AG09319 (cell line): ENCODE data around the gene FAAP24.
"Not testable (repeated sequence)": the region's sequence is repeated elsewhere in the genome, so short reads cannot be mapped to it uniquely, and the experiment has no call there.

Experiments used
- DNase-seq: peaks from one replicate; pipeline ENCODE4 v3.0.0-alpha.2; 2010; ENCODE audit warnings: low read depth; ENCODE audit errors: extremely low read depth
- TF ChIP-seq, protein P1 (sequence below): IDR thresholded peaks from 2 replicates; pipeline ENCODE4 v1.5.1; 2011; ENCODE audit warnings: low read depth, mild to moderate bottlenecking, inconsistent platforms, low read length, moderate library complexity

The FAAP24 gene

DNA sequence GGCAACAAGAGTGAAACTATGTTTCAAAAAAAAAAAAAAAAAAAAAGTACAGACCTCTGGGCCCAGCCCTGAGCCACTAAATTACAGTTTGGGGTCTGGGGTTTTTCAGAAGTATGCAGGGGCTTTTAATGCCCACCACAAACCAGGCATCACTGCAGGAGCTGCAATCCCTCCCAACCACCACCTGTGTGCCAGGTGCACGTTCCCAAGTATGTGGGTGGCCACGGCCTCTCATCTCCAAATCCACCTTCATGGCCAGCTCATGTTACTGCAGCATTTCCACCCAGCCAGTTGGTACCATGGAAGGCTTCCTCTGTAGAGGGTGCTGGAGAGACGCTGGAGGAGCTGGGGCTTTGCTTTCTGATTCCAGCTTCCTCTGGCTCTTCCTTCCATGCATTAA, 26.8 kb upstream of the FAAP24 start:
- TF ChIP-seq, protein P1, sequence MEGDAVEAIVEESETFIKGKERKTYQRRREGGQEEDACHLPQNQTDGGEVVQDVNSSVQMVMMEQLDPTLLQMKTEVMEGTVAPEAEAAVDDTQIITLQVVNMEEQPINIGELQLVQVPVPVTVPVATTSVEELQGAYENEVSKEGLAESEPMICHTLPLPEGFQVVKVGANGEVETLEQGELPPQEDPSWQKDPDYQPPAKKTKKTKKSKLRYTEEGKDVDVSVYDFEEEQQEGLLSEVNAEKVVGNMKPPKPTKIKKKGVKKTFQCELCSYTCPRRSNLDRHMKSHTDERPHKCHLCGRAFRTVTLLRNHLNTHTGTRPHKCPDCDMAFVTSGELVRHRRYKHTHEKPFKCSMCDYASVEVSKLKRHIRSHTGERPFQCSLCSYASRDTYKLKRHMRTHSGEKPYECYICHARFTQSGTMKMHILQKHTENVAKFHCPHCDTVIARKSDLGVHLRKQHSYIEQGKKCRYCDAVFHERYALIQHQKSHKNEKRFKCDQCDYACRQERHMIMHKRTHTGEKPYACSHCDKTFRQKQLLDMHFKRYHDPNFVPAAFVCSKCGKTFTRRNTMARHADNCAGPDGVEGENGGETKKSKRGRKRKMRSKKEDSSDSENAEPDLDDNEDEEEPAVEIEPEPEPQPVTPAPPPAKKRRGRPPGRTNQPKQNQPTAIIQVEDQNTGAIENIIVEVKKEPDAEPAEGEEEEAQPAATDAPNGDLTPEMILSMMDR: no peak
- DNase-seq: no peak

DNA sequence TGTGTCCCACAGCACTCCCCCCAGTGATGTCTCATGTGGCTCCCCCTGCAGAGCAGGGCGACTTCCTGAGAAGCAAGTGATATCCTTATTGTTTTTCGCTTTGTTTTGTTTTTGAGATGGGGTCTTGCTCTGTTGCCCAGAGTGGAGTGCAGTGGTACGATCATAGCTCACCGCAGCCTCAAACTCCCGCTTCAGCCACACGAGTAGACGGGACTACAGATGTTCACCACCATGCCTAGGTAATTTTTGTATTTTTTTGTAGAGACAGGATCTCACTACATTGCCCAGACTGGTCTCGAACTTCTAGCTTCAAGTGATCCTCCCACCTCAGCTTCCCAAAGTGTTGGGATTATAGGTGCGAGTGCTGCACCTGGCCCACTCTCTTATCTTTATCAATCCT, 5.3 kb upstream of the FAAP24 start:
- TF ChIP-seq, protein P1: no peak
- no peak for DNase-seq

DNA sequence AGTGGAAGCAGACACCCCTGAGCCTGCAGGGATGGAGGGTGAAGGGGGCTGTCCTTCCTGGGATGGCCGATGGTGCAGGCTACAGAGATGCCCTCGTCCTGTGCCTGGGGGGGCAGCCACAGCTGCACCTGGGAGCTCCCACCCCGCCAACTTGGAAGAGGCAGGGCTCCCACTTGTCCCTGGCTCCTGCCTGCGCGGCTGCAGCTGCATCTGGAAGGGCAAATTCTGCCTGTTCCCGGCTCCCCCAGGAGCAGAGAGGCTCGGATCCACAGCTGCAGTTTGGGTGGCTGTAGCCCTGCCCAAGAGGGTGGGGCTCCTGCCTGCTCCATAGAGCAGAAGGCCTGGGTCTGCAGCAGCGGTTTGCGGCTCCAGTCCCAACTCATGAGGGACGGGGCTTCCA, 2.5 kb upstream of the FAAP24 start:
- TF ChIP-seq, protein P1: no peak
- DNase-seq: no peak

DNA sequence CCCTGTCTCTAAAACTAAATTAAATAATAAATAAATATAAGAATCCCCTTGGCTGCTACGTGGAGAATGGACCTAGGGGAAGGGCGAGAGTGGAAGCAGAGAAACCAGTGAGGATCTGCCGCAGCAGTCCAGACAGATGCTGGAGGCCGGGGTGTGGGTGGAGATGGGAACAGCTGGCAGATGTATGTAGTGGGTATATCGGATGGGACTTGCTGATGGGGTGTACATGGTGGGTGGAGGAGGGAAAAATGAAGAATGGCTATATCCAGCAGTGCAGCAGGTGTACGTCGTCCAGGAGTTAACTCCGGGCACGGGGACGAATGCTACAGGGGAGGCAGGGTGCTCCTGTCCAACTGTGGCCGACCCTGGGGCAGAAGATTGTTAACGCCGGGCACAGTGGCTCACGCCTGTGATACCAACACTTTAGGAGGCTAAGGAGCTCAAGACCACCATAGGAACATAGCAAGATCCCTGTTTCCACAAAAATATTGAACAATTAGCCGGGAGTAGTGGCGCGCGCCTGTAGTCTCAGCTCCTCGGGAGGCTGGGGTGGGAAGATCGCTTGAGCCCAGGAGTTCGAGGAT, 938 bp upstream of the FAAP24 start:
- TF ChIP-seq, protein P1: no peak
- DNase-seq: no peak

DNA sequence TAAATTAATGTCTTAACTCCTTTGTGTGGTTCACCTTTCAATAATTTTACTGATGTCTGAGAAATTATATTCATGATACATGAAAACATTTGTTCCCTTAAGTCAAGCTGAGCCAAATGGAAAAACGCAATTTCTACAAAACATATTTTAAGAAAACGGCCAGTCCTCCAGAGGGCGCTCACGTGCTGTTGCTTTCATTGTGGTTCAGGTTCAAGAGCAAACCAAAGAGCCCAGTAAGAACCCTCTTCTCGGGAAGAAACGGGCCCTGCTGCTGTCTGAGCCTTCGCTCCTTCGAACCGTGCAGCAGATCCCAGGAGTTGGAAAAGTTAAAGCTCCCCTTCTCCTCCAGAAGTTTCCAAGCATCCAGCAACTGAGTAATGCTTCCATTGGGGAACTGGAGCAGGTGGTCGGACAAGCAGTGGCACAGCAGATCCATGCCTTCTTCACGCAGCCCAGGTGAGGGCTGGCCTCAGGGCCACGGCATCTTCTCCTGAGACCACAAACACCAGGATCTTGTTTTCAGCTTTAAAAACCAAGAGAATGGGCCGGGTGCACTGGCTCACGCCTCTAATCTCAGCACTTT, 4.3 kb downstream of the FAAP24 start:
- TF ChIP-seq, protein P1: peak; percentile 81
- DNase-seq: peak; percentile 25

DNA sequence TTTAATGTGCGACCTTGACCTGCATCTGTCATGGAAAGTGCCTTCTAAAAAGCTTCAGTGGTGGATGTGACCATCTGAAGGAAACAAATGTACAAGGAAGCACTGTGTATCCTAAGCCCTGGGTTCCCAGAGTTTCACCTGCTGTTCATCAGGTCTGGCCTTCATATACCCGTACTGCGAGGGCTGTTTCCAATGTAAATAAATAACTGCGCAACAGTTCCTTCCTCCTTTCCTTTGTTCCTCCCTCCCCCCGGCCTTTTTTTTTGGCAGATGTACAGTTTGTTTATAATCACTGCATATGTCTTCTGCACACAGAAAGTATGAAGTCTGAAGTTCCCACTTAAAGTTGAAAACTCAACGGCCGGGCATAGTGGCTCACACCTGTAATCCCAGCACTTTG, 5.2 kb downstream of the FAAP24 start:
- TF ChIP-seq, protein P1: no peak
- no peak for DNase-seq

DNA sequence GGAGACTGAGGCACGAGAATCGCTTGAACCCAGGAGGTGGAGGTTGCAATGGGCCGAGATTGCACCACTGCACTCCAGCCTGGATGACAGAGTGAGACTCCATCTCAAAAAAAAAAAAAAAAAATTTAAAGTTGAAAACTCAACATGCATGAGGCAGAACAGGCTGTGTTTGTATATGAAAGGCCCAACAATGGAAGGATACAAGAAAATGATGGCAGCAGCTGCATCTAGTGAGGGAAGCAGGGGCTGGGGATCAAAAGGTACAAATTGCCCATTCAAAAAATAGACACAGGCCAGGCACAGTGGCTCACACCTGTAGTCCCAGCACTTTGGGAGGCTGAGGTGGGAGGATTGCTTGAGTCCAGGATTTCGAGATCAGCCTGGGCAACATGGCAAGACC, 5.8 kb downstream of the FAAP24 start:
- DNase-seq: not testable (repeated sequence)

DNA sequence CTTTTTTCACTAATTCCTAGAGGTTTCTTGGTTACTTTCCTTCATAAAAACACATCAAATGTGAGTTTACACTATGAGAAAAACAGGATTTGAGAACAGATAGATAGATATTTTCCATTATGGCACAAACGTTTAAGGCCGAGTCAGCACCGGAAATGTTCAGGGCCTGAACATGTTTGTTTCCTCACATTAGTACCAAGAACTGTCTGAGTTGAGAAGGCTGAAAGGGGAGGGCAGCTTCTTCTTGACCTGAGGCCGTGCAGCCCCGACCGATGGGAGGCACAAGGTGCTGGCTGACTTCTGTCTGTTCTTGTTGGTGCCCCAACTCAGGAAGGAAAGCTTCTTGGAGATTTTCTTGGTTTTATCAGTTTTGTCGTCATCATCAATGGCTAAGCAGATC, 7.8 kb downstream of the FAAP24 start:
- DNase-seq: not testable (repeated sequence)

DNA sequence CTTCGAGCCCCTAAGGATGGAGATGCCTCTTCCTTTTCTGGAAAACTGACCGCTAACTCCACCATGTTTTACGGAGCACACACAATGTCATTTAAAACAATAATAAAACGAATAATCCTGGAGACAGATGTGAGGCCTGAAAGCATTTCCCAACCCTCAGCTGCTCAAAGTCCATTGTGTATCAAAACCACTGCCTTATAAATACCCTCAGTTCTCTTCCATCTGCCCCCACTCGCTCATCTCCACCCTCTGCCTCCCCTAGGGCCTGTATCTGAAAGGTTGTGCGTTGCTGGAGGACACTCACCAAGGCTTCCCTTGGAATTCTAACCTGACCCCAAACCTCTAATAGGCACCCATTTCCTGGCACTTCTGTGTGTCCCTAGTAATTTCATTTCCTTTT, 10.4 kb downstream of the FAAP24 start:
- not testable (repeated sequence) for DNase-seq

DNA sequence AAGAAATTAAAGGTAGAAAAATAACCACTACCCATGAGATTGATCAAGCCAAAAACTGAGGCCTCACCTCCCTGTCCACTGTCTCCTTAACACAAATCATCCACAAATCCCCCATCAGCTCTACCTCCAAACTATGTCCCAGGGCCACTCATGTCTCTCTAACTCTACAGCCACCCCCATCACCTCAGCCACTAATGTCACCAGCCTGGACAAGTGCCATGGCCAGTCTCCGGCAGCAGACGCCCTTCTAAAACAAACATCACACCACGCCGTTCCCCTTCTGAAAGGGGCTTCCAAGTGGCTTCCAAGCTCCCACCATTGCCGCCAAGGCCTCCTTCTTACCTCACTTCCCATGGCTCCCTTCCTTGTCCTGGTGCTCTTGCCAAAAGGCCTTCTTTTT, 16.2 kb downstream of the FAAP24 start:
- DNase-seq: not testable (repeated sequence)
